ENCODE data around the gene HOXC11.

HOXC11 gene

DNA sequence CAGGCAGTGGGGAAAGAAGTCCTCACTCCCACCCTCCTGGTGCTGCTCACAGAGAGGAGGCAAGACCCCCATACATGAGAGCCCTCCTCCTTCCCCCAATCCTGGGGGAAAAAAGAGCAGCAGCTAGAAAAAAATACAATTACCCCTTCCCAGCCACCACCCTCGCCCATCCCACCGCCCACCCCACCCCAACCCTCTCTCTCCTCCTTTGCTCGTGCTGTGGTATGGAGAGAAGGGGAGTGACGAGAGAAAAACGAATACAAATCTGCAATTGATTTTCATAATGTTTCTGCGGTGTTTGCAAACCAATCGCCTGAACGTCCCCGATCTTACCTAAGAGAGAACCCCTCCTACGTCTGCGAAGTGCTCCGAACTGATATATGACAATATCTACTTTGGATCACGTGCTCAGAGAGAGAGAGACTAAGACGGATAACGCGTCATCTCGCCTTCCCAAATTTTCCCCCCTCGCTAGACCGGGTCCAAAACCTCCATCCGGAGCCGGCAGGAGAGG is at the start of gene HOXC11:
TSS of gene HOXC11 (plus strand) at position 405 of the 514 bp plus-strand sequence. CDS start 116 bp downstream, outside the sequence.
- TF ChIP-seq POLR2A (IDR thresholded peaks at IDR 0.05; ENCODE audit: low read depth, low read length) = no peak
- FAIRE-seq (no peak), DNase-seq (ENCODE audit: insufficient read length, low spot score) (no peak)

DNA sequence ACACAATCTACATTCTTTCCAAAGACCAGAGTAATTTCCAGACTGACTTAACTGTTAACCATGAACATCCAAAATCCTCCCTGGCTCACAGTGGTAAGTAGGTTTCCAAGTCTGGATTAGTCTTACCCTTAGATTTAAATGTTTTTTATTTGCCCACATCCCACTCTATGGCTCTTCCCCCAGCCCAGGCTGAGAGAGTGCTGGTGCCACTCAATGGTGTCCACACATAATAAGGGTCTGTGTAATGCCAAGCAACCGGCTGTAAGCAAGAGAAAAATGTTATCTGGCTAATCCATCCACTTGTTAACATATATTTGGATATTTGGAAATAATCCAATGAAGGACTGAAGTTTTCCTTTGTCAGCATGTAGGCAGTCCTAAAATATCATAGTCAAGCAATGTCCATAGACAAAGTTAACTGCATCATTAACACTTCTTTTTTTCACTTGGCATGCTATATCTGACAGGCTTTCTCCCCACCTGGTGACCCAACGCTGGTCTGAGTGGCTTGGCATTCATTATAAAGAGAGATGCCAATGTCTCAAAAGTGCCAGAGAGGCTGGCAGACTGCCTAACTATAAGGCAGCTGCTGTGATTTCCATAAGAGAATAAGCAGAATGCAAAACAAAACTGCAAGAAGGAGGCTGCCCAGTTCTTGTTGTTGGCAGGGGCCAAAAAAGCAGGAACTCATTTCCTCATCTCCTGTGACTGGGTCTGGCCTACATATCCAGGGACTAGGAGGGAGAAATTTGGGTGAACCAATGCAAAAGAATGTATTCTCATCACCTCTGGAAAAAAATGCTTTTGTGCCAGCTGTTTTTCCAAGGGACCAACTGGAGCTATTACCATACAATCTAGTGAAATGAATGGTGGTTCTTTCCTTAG is 48.2 kb upstream of the HOXC11 start:
- no peak for TF ChIP-seq POLR2A (IDR thresholded peaks at IDR 0.05; ENCODE audit: low read depth, low read length)
- DNase-seq (ENCODE audit: insufficient read length, low spot score) (no peak), FAIRE-seq (no peak)

DNA sequence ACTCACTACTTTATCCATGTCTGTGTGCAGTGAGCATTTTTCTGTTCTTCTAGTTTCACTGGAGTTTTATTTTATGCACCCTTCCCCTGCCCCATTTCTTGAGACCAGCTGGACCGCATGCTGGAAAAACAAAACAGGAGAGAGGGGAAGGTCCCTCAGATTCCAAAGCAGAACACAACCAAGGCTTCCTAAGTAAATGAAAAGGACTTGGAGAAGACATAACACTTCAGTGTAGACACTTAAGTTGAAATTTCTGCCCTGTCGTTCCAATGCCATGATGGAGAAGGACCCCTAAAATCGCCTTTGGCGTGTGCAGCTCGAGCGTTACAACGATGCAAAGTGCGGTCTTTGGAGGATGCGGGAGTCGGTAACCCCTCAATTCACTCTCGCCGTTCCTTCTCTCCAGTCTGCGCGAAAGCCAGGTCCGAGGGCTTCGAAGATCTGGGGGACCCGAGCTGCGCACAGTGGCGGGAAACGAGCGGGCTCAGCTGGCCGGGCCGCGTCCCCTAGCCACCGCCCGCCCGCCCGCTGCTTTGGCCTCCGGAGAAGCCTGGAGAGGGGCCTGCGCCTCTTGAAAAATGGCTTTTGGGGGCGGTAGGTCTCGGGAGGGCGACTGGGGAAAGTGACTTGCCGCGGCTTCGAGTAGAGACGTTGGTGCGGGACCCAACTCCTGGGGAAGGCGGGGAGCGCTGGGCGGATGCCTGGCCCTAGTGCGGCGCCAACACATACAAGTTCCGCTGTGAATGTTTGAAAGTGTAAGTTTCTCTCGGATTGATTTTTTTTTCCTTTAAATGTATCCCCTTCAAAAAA is 45.5 kb upstream of the HOXC11 start:
- FAIRE-seq (no peak), DNase-seq (ENCODE audit: insufficient read length, low spot score) (no peak)
- TF ChIP-seq POLR2A (IDR thresholded peaks at IDR 0.05; ENCODE audit: low read depth, low read length) = no peak

DNA sequence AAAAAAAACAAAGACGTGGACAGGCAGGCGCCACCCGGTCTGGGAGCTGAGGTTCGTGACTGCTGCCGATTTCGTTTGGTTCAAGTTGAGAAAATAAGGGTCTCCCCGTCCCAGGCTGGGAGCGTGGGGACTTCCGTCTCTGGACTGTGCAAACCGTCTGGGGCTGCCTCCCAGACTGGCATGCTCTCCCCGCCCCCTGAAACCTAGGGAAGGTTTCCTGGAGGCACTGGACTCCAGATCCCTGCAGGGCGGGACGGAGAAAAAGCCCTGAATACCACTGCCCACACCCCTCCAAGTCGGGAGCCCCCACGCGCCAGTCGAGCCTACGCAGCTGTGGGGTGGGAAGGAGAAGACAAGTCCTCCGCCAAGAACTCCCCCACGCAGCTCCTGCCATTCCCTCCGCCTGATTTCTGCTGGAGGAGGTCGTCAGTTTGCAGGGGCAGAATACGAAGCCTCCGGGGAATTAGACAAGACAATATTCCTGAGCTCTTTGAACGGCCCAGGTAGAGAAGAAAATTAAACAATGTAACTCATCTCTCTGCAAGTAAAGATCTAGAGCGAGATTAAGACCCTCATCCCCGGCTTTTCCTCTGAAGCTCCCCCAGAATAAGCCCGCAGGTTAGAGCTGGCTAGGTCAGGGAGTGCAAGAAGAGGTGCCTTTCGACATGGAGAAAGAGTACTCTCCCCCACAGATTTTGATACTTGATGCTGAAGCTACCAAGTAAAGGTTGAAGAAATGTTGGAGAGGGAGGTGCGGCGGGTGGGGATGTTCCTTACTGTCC is 44.7 kb upstream of the HOXC11 start:
- TF ChIP-seq POLR2A (IDR thresholded peaks at IDR 0.05; ENCODE audit: low read depth, low read length) = no peak
- DNase-seq (ENCODE audit: insufficient read length, low spot score) = no peak
- FAIRE-seq = no peak

DNA sequence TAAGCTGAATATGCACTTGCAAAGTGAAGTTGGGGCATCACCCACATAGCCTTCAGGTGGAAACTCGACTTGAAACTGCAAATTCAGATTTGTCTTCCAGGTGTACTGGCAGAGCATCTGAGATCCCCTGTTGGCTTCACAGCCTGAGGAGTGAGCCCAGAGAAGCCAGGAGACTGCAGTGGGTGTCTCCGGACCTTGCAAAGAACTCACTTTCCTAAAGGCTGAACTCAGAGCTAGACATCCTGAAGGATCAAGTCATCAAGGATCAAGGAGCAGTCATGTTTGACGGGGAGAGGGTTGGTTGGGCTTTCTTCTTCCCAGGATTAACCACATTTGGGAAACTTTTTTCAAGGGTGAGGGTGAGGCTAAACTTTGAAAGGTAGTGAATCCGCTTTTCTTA is 43.4 kb upstream of the HOXC11 start:
- DNase-seq (ENCODE audit: insufficient read length, low spot score) = no peak
- no peak for TF ChIP-seq POLR2A (IDR thresholded peaks at IDR 0.05; ENCODE audit: low read depth, low read length)
- no peak for FAIRE-seq

DNA sequence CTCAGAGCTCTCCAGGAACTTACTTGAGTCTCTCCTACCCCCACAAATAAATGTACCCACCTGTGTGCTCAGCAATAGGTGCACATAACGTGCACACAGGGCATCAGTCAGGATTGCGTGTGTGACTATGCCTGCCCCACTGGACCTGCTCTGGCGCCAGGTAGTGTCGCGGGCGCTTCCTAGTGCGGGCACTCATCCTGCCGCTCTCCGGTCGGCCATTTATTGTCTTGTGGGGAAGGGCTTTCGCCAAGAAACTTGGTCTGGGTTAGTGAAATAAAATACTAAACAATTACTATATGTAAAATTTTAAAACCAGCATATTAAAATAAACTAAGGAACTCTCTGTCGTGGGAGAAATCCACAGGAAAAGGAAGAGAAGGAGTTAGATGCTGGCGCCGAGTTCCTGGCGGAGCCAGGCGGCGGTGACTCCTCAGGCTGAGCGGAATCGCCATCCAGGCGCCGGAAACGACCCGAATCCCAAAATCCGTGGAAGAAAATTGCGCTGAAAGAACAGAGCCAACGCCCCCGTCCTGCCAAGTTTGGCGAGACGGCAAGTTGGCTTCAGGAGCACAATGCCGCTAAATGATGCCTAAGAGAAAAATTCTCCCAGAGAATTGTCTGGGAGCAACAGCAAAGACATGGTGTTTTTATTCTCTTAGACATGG is 42.2 kb upstream of the HOXC11 start:
- DNase-seq (ENCODE audit: insufficient read length, low spot score) (no peak), FAIRE-seq (no peak)
- TF ChIP-seq POLR2A (IDR thresholded peaks at IDR 0.05; ENCODE audit: low read depth, low read length) = no peak

DNA sequence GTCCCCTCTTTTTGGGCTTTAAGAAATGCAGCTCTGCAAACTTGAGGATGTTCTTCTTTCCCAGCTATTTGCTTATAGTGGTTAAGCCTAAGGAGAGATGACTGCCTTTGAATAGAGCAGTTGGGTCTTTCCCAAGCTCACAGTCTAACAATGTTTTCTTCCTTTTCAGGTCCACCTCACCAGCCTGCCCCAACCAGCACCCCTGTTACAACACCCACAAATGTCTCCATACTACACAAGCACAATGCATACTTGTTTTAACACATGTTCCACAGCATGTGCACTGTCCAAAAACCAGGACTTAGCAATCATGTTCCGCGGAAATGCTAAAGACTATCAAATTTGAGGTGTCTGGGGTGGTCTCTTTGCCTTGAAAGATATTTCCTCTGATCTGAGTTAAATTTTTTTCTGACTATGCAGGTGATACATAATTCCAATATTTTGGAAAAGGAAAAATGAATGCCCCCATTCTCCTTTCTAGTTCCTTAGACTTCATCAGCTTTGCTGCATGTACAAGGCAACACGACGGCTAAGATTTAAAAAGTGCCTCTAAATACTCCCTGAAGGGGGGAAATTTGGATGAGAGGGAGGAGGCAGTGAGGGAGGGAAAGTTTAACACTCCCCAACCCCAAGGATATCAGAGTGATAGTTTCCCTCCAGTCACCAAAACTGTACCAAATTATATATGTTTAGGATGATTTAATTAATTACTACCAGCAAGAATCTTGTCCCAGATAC is 40.9 kb upstream of the HOXC11 start:
- FAIRE-seq (no peak), DNase-seq (ENCODE audit: insufficient read length, low spot score) (no peak)
- no peak for TF ChIP-seq POLR2A (IDR thresholded peaks at IDR 0.05; ENCODE audit: low read depth, low read length)

DNA sequence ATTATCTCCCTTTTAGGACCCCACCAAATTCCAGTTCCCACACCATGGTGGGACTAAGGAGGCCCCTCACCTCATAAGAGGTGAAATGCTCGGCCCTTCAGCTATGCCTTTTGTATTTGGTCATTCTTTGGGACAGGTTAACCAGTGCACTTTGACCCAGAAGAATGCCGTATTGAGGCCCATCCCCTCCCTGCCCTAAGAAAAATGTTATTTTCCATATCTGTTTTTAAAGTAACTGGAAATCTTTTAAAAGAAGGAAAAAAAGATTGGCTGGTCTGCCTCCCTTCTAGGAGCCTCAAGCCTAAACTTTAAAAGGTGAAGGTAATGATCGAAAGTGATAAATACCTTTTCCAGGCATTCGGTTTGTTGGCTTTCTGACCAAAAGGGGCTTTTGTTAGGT is 40.0 kb upstream of the HOXC11 start:
- TF ChIP-seq POLR2A (IDR thresholded peaks at IDR 0.05; ENCODE audit: low read depth, low read length) = no peak
- FAIRE-seq (no peak), DNase-seq (ENCODE audit: insufficient read length, low spot score) (no peak)

DNA sequence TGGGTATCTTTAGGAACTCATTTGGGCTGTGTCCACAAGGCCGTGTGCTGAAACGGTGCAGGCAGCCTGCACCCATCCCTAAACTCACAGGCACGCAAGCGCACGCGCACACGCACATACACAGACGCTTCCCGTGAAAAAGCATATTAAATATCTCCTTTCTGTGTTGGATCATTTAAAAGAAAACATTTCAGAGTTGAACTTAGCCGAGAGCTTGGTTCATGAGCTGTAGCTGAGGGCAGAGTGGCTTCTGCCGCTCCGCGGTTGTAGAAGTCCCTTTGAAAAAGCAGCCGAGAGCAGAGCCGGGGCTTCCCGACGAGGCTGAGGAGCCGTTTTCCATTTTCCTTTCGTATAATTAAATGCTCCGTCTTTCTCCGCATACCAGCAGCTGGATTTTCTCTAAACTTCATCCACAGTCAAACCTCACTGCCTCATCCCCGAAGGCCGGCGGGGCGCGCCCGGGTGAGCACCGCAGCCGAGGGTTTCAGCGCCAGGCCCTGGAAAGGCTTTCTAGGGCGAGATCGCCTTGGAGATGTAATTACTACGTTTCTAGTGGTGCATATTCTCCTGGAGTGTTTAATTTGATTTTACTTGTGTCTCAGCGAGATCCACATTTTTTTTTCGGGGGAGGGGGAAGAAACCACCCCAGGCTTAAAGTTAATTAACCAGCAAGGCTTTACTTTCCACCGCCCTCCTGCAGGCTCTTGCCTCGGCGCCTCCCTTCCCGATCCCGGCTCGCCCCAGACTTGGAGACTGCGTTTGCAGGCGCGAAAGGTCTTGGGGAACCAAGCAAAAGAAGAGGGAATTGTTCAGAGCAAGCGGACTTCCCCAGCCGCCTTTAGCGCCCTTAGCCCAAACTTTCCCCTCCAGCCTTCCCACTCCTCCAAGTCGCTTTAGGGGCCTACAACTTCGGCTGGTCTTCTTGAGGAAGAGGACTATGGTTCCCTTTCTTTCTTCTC is 37.3 kb upstream of the HOXC11 start:
- no peak for TF ChIP-seq POLR2A (IDR thresholded peaks at IDR 0.05; ENCODE audit: low read depth, low read length)
- no peak for FAIRE-seq
- no peak for DNase-seq (ENCODE audit: insufficient read length, low spot score)

DNA sequence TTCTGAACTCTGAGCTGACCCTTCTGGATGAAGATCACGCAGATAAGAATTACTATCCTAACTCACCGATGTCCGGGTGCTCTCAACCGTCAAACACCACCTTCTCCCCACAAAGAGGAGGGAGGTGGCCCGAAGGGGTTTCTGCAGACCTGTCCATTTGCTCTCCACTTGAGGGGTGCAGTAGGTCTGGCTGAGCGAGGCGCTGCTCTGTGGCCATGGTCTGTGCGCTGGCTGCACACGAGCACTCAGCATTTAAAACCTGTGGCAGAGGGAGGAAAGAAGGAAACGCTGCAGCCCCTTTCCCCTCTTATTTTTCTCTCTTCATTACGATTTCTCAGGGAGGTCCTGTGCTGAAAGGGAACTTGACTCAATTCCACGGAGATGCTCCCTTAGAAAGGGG is 35.8 kb upstream of the HOXC11 start:
- FAIRE-seq = no peak
- DNase-seq (ENCODE audit: insufficient read length, low spot score) = no peak
- TF ChIP-seq POLR2A (IDR thresholded peaks at IDR 0.05; ENCODE audit: low read depth, low read length) = no peak

DNA sequence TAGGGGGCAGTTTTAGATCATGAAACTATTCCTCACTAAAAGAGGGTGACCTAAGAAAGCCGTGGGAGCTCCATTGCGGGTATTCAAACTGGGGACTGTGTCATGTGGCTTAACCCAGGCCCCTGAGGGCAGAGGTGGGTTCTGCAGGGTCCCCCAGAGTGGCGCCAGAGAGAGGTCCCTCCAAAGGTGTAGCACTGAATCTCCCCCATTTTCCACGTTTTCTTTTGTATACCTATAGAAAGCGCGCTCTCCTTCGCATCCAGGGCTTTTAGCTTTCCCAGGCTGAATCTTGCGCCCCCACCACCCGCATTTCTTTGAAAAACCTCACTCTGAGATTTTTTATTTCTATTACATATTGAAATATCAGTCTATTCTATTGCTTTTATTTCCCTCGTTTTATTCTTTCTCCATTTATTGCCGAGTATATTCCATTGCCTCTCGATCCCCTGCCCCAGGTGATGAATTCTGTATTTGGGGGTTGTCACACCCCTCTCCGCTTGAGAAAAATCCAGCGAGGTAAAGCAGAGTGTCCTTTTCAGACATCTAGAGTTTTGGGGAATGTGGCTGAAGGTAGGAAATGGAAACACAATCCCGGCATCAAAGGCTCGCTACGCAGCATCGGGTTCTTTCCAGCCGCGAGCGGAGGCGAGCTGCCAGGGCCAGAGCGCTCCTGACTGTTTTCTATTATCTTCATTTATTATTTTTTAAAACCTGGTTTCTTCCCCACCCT is 35.2 kb upstream of the HOXC11 start:
- DNase-seq (ENCODE audit: insufficient read length, low spot score) (no peak), FAIRE-seq (no peak)
- TF ChIP-seq POLR2A (IDR thresholded peaks at IDR 0.05; ENCODE audit: low read depth, low read length) = no peak

Measured in H54 (cell line).